IPS DF 19.7 (cell line): ENCODE results near the gene SLC7A6.

Experiments
- DNase-seq: peaks from one replicate; pipeline ENCODE4 v3.0.0-alpha.2; 2013; ENCODE audit warnings: low read depth, low spot score

SLC7A6 gene

GRCh38 chr16:68257251-68257905, 6.9 kb upstream of the SLC7A6 start:
- no peak for DNase-seq

GRCh38 chr16:68257906-68258800, 6.2 kb upstream of the SLC7A6 start:
- no peak for DNase-seq

DNA sequence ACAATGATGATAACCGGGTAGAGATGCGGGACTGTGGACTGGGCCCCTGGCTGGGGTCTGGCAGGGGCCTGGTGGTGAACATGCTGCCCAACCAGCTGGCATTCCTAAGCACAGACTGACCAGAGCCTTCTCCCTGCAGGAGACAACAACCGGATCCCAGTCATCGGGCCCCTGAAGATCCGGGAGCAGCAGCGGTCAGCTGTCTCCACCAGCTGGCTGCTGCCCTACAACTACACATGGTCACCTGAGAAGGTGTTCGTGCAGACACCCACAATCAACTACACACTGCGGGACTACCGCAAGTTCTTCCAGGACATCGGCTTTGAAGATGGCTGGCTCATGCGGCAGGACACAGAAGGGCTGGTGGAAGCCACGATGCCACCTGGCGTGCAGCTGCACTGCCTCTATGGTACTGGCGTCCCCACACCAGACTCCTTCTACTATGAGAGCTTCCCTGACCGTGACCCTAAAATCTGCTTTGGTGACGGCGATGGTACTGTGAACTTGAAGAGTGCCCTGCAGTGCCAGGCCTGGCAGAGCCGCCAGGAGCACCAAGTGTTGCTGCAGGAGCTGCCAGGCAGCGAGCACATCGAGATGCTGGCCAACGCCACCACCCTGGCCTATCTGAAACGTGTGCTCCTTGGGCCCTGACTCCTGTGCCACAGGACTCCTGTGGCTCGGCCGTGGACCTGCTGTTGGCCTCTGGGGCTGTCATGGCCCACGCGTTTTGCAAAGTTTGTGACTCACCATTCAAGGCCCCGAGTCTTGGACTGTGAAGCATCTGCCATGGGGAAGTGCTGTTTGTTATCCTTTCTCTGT, 5.1 kb upstream of the SLC7A6 start:
- no peak for DNase-seq

- no peak for DNase-seq
Observed at GRCh38 chr16:68263559-68264127, 683 bp upstream of the SLC7A6 start.

DNA sequence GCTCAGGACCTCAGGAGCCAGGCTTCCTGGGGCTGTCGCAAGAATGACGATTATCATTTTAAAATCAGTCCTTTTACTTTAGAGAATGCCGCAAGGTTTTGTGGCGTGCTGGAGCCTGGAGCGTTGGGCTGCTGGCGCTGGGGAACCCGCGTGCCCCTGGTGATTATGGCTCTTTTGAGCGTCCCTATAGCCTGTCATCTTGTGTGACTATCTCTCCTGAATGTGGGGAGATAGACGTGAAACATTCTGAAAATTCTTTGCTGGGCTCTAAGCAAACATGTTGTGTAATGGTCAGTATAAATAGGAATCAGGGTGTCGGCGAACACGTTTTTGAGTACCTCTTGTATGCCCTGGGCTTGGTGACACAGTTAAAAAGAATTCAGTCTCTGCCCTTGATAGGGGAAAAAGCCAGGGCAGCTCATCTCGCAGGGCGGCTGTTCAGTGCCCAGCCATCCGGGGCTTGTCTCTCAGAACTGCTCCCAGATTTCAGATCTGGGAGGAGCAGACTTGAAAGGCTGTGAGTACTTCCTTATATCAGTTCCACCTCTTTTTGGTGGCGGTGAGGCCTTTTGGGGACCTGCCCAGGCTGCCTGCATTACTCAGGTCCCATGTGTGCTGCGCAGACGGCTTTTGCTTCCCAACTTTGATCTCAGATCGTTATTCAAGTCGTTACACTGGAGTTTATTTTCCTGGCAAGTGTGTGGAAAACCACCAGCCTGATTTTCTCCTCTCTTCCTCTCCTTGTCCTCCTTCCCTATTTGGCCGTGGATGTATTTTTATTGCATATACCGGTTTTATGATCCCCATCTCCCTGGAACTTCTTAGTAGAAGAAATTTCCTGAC, 973 bp downstream of the SLC7A6 start:
- no peak for DNase-seq

DNA sequence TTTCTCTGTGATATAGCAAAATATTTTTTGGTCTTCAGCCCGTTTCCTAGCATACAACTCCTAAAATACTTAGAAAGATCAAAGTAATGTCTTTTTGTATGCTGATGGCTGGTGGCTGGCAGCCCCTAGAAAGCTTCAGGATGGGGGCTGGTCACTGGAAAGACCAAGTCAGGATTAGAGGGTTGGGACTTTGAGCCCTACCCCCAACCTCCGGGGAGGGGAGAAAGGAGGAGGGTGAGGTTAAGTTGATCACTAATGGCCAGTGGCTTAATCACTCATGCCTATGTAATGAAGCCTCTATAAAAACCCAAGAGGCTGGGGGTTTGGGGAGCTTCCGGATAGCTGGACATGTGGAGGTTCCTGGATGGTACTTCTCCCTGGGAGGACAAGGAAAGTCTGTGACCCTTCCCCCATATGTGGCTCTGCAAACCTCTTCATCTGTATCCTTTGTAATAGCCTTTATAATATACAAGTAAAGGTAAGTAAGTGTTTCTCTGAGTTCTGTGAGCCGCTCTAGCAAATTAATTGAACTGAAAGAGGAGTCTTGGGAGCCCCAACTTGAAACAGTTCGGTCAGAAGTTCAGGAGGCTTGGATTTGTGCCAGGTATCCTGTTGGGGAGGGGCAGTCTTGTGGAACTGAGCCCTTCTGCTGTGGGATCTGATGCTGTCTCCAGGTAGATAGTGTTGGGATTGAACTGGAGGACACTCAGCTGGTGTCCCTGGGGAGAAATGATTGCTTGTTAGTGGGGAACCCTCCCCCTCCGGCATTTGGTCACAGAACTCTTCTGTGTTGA, 3.5 kb downstream of the SLC7A6 start:
- no peak for DNase-seq

- no peak for DNase-seq
Observed at GRCh38 chr16:68269793-68270192, 5.5 kb downstream of the SLC7A6 start.

- no peak for DNase-seq
Observed at GRCh38 chr16:68270353-68270752, 6.0 kb downstream of the SLC7A6 start.

DNA sequence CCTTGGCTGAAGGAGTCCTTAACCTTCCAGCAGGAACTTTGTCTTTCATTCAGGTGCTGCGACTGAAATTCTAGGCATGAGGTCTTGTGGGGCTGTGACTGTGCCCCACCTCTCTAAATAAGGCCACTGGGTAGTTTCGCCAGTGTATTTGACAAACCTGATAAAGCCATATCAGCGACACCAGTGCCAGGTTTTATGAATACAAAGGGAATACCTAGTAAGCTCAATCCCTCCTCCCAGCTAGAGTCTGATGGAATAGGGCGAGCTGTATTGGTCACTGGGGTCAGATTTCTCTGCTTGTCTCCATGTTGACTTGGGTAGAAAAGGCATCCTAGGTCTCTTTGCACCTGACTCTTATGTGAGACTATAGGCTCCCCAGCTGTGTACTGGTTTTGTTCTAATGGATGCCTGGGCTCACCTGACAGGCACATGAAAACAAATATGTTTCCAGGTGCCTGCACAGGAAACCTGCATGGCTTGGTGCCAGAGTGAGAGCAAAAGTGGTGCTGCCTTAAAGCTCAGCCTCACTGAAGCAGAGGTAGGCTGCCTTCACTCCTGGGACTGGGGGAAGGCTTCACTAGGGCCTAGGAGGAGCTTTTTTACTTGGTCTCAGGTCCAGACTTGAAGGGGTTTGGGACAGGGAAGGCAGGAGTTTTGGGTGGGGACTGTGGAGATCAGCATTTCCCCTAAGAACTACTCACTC, 8.3 kb downstream of the SLC7A6 start:
- no peak for DNase-seq

- no peak for DNase-seq
Observed at GRCh38 chr16:68273459-68273858, 9.1 kb downstream of the SLC7A6 start.

GRCh38 chr16:68273896-68274295, 9.6 kb downstream of the SLC7A6 start:
- no peak for DNase-seq

DNA sequence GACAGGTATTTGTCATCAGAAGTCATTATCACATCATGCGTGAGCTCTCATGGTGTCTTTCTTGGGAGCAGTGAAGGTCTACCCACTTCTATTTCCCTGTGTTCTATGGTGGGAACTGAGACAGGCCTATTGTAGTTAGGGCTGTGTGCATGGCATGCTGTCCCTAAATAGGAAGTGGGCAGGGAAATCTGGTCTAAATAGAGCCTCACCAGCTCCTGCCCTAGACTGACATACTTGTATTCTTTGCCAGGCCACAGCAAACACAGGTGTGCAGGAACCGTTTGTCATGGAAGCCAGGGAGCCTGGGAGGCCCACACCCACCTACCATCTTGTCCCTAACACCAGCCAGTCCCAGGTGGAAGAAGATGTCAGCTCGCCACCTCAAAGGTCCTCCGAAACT, 10.1 kb downstream of the SLC7A6 start:
- DNase-seq = no peak

- DNase-seq = no peak
Observed at GRCh38 chr16:68275611-68276191, 11.4 kb downstream of the SLC7A6 start.

DNA sequence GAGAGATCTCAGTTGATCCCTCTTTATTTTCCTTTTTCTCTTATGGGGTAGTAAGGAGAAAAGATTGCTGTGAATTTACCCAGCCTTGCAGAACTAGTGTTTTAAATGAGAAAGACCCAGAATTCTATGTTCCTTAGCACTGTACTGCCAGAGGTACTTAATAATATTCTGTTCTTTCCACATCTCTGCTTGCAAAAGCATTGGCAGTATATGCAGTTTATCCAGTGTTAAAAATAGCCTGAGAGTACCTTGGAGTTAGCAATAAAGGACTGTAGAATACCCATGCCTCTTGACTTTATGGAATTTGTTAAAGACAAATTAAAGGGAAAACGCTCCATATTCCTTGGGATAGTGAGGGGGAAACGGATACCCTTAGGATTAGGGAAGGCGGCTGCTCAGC, 11.9 kb downstream of the SLC7A6 start:
- no peak for DNase-seq

GRCh38 chr16:68279726-68280558, 15.6 kb downstream of the SLC7A6 start:
- no peak for DNase-seq

GRCh38 chr16:68281368-68282063, 17.2 kb downstream of the SLC7A6 start:
- DNase-seq = no peak

- DNase-seq = no peak
Observed at GRCh38 chr16:68282064-68282452, 17.7 kb downstream of the SLC7A6 start.

DNA sequence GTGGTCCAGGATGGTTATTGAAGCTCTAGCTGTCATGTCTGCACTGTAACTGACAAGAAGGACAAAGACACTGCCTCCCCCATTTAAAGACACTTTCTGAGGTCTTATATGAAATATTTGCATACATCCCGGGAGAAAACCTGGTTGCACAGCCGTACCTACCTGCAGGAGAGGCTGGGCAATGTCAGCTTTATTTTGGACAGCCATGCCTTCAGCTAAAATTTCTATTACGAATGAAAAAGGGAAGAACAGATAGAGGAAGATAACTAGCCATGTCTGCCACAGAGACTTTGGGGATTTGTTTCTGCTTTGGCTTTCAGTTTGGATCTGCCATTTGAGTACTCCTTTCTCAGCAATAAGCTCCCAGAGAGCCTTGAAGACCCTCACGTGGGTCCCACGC, 19.0 kb downstream of the SLC7A6 start:
- no peak for DNase-seq
